Stimulated activated CD8-positive, alpha-beta memory T cell treated with anti-CD3 and anti-CD28 coated beads, Interleukin-4, amount 100 ng/mL, for 1 hour (primary cell): ENCODE measurements around the gene SCAF8.
"Not testable (repeated sequence)": the region's sequence is repeated elsewhere in the genome, so short reads cannot be mapped to it uniquely, and the experiment has no call there.

Experiments
- DNase-seq, 2 donors: peaks; one replicate each; pipeline ENCODE4 v3.0.0-alpha.2; 2020; ENCODE audit warnings: low read depth in 2 of 2, low spot score in 1 of 2

SCAF8 gene

DNA sequence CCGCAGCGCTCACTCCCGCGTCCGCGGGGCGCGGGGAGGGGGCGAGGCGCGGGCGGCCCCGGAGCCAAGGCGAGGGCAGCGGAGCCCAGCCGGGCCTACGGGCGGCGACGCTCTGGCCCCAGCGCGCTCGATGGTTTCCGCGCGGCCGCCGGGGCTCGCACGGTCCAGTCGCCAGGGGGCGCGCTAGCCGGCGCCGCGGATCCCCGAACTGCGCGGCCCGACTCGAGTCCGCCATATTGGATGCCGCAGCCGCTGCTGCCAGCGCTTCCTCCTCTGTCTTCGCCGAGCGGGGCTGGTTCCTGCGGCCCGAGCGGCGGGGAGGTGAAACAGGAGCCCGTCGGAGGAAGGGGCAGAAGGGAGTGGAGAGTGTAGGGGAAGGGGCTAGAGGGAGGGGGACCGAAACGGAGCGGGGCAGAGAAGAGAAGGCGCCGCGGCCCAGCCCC lies at the start of gene SCAF8:
Gene SCAF8, plus strand, starts transcription at position 234 of the 443 bp plus-strand sequence. CDS start 485 bp downstream, outside the sequence.
- peak; percentile 59 to 71 for DNase-seq

- DNase-seq, result no peak
Measured at GRCh38 chr6:154683756-154684523, 49.3 kb upstream of the SCAF8 start.

DNA sequence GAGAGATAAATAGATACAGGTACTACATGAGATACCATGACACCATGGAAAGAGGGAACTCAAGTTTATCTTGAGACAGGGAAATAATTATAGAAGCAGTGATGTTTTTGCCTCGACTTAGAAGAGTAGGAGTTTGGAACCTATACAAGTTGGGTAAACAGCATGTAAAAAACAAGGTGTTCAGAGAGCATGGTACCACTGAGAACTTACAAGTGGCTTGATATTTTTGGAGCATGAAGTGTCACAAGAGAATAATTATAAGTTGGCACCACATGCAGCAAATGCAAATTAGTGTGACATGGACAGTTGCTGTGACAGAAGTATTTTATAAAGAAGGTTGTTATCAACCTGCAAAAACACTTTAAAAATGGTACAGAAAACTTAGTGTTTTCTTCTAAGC lies 47.1 kb upstream of the SCAF8 start:
- DNase-seq, result no peak

DNA sequence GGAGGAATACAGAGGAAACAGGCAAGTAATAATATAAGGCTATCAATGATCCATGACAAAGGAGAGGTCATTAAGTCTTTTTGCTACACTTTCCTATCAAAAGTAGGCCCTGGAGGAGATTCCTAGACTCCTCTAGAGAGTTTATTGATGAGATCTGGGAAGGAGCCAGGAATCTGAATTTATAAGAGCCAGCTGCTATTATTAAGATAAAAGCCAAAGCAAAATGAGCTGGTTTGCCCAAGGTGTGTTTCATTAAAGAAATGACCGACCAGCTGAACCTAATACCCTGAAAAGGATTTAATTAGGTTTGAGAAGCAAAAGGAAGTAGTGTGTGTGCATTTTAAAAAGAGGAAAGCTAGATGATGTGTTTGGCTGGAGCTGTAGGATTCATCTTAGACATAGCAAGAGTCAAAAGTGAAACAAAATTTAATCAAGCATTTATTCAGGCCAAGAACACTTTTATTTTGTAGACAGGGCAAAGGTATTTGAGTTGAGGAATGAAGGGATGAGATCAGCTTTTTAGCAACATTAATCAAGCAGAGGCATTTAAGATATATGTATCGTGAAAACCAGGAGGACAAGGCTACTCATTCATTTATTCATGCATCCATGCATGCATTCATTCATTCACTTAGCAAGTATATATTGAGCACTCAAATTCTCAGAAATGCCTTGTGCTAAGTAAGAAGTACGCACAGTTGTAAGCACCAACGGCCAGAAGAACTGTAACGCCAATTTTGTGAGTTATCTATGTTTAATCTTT lies 43.5 kb upstream of the SCAF8 start:
- DNase-seq, result no peak

DNA sequence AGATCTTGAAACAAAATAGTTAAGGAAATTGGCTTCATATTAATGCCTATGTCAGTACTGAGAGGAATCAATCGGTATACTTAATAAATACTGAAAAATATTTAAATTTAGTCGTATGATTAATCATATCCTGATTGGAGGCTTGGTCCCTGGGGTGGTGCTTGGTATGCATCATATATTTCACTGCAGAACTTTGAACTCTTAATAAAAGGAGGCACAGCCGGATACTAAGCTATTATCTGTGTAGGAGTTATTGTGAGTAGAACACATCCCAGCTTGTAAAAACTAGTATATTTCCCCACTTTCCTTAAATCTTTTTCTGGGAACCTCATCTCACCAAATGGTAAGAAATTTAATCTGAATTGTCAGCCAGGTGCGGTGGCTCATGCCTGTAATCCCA lies 42.4 kb upstream of the SCAF8 start:
- no peak for DNase-seq

- no peak for DNase-seq
Measured at GRCh38 chr6:154696661-154697060, 36.6 kb upstream of the SCAF8 start.

- no peak for DNase-seq
Measured at GRCh38 chr6:154703124-154703523, 30.1 kb upstream of the SCAF8 start.

GRCh38 chr6:154705471-154706113 lies 27.6 kb upstream of the SCAF8 start:
- DNase-seq, result no peak

DNA sequence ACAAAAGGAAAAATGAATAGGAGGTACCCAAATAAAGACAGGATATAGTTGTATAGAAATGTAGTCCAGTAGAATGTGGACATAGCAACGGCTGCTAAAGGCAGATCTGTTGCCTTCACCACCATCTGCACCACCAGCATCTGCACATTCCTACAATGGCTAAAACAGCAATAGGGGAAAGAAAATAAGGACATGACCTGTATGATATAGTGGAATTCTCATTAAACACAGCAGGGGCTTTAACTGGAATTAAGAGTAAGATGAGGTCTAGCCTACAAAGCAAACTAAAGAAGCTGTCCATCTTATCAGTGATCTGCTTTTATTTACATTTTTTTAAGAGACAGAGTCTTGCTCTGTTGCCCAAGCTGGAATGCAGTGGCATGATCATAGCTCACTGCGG lies 26.8 kb upstream of the SCAF8 start:
- no peak for DNase-seq

- DNase-seq, result no peak
Measured at GRCh38 chr6:154709621-154710020, 23.6 kb upstream of the SCAF8 start.

- no peak for DNase-seq
Measured at GRCh38 chr6:154710689-154711088, 22.5 kb upstream of the SCAF8 start.

DNA sequence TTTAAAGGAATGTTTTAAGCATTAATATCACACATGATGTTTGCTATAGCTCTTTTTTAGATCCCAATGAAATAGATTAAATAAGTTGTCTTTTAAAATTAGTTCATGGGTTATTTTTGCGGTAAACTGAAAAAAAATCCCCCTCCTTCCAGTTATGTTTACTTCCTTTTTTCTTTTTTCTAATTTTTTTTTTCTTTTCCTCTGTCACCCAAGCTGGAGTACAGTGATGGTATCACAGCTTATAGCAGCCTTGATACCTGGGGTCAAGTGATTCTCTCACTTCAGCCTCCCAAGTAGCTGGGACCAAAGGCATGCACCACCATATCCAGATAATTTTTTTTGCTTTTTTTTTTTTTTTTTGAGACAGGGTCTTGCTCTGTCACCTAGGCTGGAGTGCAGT lies 17.8 kb upstream of the SCAF8 start:
- DNase-seq, result no peak

GRCh38 chr6:154716350-154716749 lies 16.9 kb upstream of the SCAF8 start:
- not testable (repeated sequence) for DNase-seq

GRCh38 chr6:154719433-154719832 lies 13.8 kb upstream of the SCAF8 start:
- no peak for DNase-seq

GRCh38 chr6:154719854-154720253 lies 13.4 kb upstream of the SCAF8 start:
- DNase-seq, result no peak

GRCh38 chr6:154721460-154721859 lies 11.8 kb upstream of the SCAF8 start:
- DNase-seq, result no peak

GRCh38 chr6:154726887-154727286 lies 6.3 kb upstream of the SCAF8 start:
- DNase-seq, result no peak

GRCh38 chr6:154731296-154732218 lies 1.7 kb upstream of the SCAF8 start:
- no peak for DNase-seq

GRCh38 chr6:154732538-154733182 lies 556 bp upstream of the SCAF8 start:
- no peak for DNase-seq

GRCh38 chr6:154733626-154734382 lies 588 bp downstream of the SCAF8 start:
- DNase-seq, result peak; percentile 60 to 79
